ENCODE data around the gene AARS2. TPM values are rescaled to one million over a fixed set of nuclear protein-coding genes. Genes with fewer than 3 reads are reported as not detected.
A peak's percentile ranks its signal among the peaks of the same experiment; 100 is the strongest.

AARS2 gene
- total and polyA plus RNA-seq, 2 of the 8 experiments (the other 6 are each of a cell fraction or from before 2014, with no cell fraction given), result 8.6 to 20.4 TPM

DNA sequence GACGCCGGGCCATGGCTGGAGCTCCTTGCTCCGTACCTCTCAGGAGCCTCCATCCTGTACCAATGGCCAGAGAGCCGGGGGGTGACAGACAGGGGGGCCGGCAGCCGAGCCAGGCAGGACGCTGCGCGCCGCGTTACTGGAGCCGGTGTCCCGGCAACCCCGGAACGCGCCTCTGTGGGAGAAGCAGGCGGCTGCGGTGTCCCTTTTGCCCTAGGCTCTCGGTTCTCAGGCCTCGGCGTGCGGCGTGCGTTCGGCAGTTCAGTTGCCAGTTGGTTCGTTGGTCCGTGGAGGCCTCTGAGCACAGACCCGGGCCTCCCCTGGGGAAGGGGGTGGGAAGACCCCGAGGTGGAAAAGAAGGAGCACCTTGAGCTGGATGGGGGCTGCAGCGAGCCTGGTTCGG lies 29.3 kb upstream of the AARS2 start, which contains the start of gene SPATS1:
Gene SPATS1 (plus strand): TSS at position 162 of the 400 bp plus-strand sequence. CDS start 446 bp downstream, outside the sequence.
- H3K56ac ChIP-seq (replicated peaks; ENCODE audit: insufficient read length, low read depth, low read length), result no peak within 1 kb of the TSS
- DNase-seq (ENCODE audit: low read depth in 1 of 2, low spot score in 2 of 2) (peak in 1 of 2 experiments; percentile 83), FAIRE-seq (no peak)
- H3K79me1 ChIP-seq (ENCODE audit: low read depth, low read length), result no peaks in the 10 kb centered on the region
- peak within 1 kb of the TSS; percentile 86 for H4K8ac ChIP-seq (ENCODE audit: extremely low read depth, insufficient read depth, low read length)
- H2BK20ac ChIP-seq (ENCODE audit: low read length), result no peak within 1 kb of the TSS
- peaks cover 3 to 7% (median 6%) of the 10 kb centered on the region in 4 experiments; a peak in 5 of 7 replicates for H3K27me3 ChIP-seq (replicated peaks in 1 of 4; ENCODE audit: control insufficient read depth in 3 of 4, extremely low read depth in 1 of 4, insufficient read depth in 3 of 4, low read length in 3 of 4)
- no peak within 1 kb of the TSS for H3K4ac ChIP-seq (replicated peaks; ENCODE audit: insufficient read length, low read depth, low read length)
- peak within 1 kb of the TSS; percentile 25; the same call in 1 of the 2 replicates for H2BK5ac ChIP-seq (ENCODE audit: low read depth, low read length)
- H3K27ac ChIP-seq (ENCODE audit: low read depth, low read length), result no peak within 1 kb of the TSS
- ChIA-PET CTCF (ENCODE audit: partially characterized antibody) (interaction anchor here (0.7 to 5.8 kb wide), 9 partner anchors 26 to 95 kb away, joined by 3 to 37 read pairs (median 4); partner anchors contain the start of gene AARS2), POLR2A (ENCODE audit: partially characterized antibody) (interaction anchor here (0.6 to 2.5 kb wide), 10 partner anchors 13 to 94 kb away, joined by 3 to 10 read pairs (median 4); partner anchors contain the start of genes AARS2 and SLC35B2)
- no peaks in the 10 kb centered on the region; a peak in 1 of 7 replicates for H3K4me1 ChIP-seq (replicated peaks in 1 of 4; ENCODE audit: control insufficient read depth in 3 of 4, insufficient read depth in 4 of 4, low read length in 3 of 4)
- no peak within 1 kb of the TSS for H3K14ac ChIP-seq (ENCODE audit: insufficient read length)
- TF ChIP-seq YY1 (IDR thresholded peaks at IDR 0.05; ENCODE audit: low read depth, low read length) (no peak), TAF1 (IDR thresholded peaks at IDR 0.05; ENCODE audit: low read depth, low read length) (0 out of 2 replicates have a peak, but pooled peaks have one; percentile 20), RBBP5 (IDR thresholded peaks at IDR 0.05; ENCODE audit: borderline replicate concordance, low read depth, low read length) (0 out of 2 replicates have a peak, but pooled peaks have one; percentile 33), HDAC2 (IDR thresholded peaks at IDR 0.05; ENCODE audit: borderline replicate concordance in 1 of 2, low read depth in 2 of 2, low read length in 2 of 2) (no peak), ZNF274 (IDR thresholded peaks at IDR 0.05; ENCODE audit: borderline replicate concordance, extremely low read depth, low read length) (no peak), E2F6 (IDR thresholded peaks at IDR 0.05) (no peak), GTF2F1 (IDR thresholded peaks at IDR 0.05; ENCODE audit: borderline replicate concordance, low read depth, low read length) (no peak), KDM4A (IDR thresholded peaks at IDR 0.05; ENCODE audit: low read depth, low read length, severe bottlenecking) (peak; percentile 53), RXRA (IDR thresholded peaks at IDR 0.05; ENCODE audit: insufficient read depth, low read depth, low read length) (no peak)
- TF ChIP-seq, protein P1, sequence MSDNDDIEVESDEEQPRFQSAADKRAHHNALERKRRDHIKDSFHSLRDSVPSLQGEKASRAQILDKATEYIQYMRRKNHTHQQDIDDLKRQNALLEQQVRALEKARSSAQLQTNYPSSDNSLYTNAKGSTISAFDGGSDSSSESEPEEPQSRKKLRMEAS (IDR thresholded peaks at IDR 0.05), result 0 out of 2 replicates have a peak, but pooled peaks have one; percentile 9
- 0 out of 2 replicates have a peak within 1 kb of the TSS, but pooled peaks have one; percentile 62 for H3K18ac ChIP-seq (ENCODE audit: extremely low read depth, low read length)
- no peaks in the 10 kb centered on the region for H3K79me2 ChIP-seq (ENCODE audit: control insufficient read depth in 1 of 2, insufficient read depth in 2 of 2, low read length in 2 of 2)
- H3K9ac ChIP-seq (replicated peaks in 1 of 4; ENCODE audit: extremely low read depth in 1 of 4, low read depth in 3 of 4, low read length in 3 of 4), result no peak within 1 kb of the TSS
- H3K23ac ChIP-seq (ENCODE audit: insufficient read length), result no peak within 1 kb of the TSS
- WGBS, 2 experiments (ENCODE audit: extremely low coverage in 1 of 2, insufficient coverage in 1 of 2, insufficient read length in 1 of 2, insufficient replicate concordance in 2 of 2, low coverage in 1 of 2, low lambda C conversion rate in 2 of 2, missing lambda C conversion rate in 1 of 2), result 25% methylated on average over 30 of the region's 31 CpGs; no CpG with 5 or more reads in 1 of the 2 experiments
- no peak within 1 kb of the TSS for H4K5ac ChIP-seq (ENCODE audit: insufficient read length, low read depth, low read length)
- no peaks in the 10 kb centered on the region; the same call in 1 of the 2 replicates for H3K23me2 ChIP-seq (ENCODE audit: low read depth, low read length)
- no peak within 1 kb of the TSS for H2BK12ac ChIP-seq (ENCODE audit: low read depth, low read length)
- H2BK15ac ChIP-seq (ENCODE audit: low read length), result no peak within 1 kb of the TSS
- no peak within 1 kb of the TSS for H2BK120ac ChIP-seq (replicated peaks; ENCODE audit: low read depth, low read length)
- no peaks in the 10 kb centered on the region for H4K20me1 ChIP-seq (replicated peaks in 1 of 2; ENCODE audit: control insufficient read depth in 1 of 2, insufficient read depth in 2 of 2, low read length in 2 of 2)
- H3K9me3 ChIP-seq (ENCODE audit: insufficient read depth in 2 of 2, low read depth in 1 of 2, low read length in 1 of 2), result no peaks in the 10 kb centered on the region
- H3K36me3 ChIP-seq (ENCODE audit: control insufficient read depth in 2 of 4, insufficient read depth in 4 of 4, low read length in 3 of 4), result no peaks in the 10 kb centered on the region
- H2AK5ac ChIP-seq (ENCODE audit: low read depth, low read length), result no peak within 1 kb of the TSS
- peak within 1 kb of the TSS; percentile 25 to 60; a peak in 3 of 4 replicates for H3K4me2 ChIP-seq (ENCODE audit: insufficient read depth in 1 of 2, low read depth in 2 of 2, low read length in 2 of 2)
- H4K91ac ChIP-seq (replicated peaks; ENCODE audit: insufficient read length, low read length), result no peak within 1 kb of the TSS
- peak within 1 kb of the TSS in 3 of 4 experiments; percentile 23 to 43 (median 32); a peak in 6 of 8 replicates for H3K4me3 ChIP-seq (ENCODE audit: extremely low read depth in 1 of 4, insufficient read depth in 2 of 4, low read depth in 3 of 4, low read length in 4 of 4)
- peak within 1 kb of the TSS; percentile 81; the same call in 1 of the 2 replicates for H2AFZ ChIP-seq (ENCODE audit: low read length)
